ENCODE results near the gene SLC22A3.
"Not testable (repeated sequence)": the region's sequence is repeated elsewhere in the genome, so short reads cannot be mapped to it uniquely, and the experiment has no call there.

SLC22A3 gene

GRCh38 chr6:160420253-160420968 is 72.2 kb downstream of the SLC22A3 start:
- DNase-seq, result no peak

GRCh38 chr6:160420969-160421556 is 72.9 kb downstream of the SLC22A3 start:
- no peak for DNase-seq

- no peak for DNase-seq
These were observed 73.7 kb downstream of the SLC22A3 start for GRCh38 chr6:160421854-160422253.

GRCh38 chr6:160424256-160424655 is 76.1 kb downstream of the SLC22A3 start:
- DNase-seq, result no peak

DNA sequence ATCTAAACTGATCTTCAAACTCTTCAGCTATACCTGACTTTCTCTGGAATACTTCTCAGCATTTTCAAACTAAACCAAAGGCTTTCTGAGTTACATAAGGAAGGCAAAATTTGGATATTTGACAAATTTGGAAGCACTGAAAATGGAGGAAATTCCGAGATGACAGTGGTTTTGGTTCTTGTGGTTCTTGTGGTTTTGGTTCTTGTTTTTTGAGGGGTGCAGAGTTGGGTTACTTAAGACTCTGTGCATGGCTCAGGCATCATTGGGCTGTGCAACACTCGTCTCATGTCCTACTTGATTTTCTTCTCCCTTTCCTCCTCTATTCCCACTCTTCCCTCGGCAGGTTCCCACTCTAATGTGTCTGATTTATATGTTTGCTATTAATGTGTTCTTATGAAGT is 78.0 kb downstream of the SLC22A3 start:
- no peak for DNase-seq

DNA sequence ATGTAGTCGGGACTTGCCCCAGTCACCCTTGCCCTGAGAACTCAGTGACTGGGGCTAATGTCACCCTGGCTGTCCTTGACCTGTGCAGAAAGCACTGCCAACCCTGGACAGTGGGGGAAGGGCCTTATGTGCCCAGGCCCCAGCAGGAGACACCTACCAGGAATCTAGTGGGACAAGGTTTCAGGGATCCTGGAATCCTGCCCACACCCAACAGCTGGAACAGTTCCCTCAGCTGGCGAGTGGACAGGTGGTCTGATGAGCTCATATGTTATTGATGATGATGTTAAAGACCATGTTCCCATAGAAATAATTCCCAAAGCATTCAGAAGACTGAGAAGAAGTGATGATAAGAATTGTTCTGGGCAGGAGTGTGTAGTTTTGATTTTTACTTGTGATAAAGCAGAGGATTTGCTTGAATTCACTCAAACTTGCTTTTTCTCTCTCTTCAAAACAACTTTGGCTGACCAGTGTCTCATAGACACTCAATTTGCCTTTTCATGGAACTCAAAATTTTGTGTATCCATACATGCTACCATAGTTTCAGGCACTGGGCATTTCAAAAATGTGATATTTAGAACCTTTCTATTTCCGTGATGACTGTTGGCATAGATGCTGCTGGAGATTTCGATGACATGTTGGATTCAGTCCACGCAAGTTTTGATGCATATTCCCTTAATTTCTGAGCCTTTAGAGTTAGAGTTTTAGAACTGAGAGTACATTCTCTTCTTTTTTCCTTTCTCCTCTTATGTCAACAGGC is 79.3 kb downstream of the SLC22A3 start:
- DNase-seq, result no peak

DNA sequence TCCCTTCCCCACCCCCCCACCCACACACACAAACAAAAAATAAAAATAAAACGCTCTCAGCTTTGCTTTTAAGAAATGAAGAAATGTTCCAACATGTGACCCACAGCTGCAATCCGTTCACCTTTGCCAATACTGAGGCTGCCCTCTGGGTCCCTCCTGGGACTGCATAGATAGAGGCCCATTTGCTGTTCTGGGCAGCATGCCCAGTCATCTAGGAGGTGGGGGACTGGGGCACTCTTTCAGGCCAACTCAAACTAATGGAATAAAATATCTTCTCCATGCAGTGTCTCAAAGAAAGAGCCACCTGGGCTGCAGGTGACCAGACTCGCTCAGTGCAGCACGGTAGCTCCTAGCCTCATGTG is 79.9 kb downstream of the SLC22A3 start:
- DNase-seq, result no peak

- no peak for DNase-seq
These were observed 80.8 kb downstream of the SLC22A3 start for GRCh38 chr6:160428818-160429619.

- no peak for DNase-seq
These were observed 81.4 kb downstream of the SLC22A3 start for GRCh38 chr6:160429620-160429895.

- no peak for DNase-seq
These were observed 82.0 kb downstream of the SLC22A3 start for GRCh38 chr6:160430203-160430602.

DNA sequence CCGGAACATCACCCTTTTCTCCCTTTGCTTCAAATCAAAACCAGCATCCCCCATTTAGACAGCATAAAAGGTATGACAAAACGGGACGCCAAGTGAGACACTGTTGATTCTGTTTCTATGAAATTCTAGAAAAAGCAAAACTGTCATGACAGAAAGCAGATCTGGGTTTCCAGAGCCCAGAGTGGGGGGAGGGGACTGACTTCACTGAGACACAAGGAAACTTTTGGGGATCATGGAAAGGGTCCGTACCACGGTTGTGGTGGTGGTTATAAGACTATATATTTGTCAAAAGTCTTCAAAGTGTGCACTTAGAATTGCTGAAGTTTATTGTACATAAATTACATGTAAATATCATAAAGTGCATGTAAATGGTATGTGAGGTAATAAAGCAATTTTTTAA is 82.6 kb downstream of the SLC22A3 start:
- DNase-seq, result no peak

DNA sequence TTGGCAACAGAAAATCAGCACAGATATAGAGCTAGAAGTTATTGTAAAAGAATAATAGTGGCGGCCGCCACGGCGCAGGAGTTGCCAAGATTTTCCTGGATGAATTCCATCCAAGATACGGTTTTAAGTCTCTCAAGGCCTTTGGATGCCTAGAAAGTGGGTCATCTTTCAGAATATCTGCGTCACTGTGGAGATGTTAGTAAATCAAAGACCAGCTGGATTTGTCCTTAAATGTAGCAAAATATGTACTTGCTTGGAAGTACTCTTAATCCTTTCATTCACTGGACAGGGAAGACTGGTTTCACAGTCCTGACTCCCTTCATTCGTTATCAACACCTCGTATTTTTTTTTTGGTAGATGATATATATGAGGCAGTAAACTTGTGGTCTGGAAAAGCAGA is 83.0 kb downstream of the SLC22A3 start:
- DNase-seq, result no peak

DNA sequence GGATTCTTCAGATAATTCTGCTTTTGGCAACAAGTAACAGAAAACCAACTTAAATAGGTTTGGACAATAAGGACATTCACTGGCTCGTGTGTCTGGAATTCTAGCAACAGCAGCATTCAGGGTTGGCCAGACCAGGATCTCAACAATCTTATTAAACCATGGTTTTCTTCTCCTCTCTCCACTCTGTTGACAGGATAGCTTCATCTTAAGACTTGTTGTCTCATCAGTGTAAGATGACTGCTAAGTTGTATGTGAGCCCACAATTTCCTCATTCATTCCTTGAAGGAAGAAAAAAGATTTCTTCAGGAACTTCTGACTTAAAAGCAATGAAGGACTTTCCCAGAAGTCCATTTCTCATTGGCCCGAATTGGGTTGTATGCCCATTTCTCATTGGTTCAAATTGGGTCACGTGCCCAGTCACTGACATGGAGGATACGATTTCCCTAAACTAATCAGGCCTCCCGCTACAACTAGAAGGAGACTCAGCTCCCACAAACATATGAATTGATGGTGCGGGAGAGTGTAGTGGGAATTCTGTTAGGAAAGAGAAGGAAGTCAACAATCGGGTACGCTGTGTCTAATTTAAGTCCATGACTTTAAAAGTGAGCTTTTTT is 83.7 kb downstream of the SLC22A3 start:
- no peak for DNase-seq

DNA sequence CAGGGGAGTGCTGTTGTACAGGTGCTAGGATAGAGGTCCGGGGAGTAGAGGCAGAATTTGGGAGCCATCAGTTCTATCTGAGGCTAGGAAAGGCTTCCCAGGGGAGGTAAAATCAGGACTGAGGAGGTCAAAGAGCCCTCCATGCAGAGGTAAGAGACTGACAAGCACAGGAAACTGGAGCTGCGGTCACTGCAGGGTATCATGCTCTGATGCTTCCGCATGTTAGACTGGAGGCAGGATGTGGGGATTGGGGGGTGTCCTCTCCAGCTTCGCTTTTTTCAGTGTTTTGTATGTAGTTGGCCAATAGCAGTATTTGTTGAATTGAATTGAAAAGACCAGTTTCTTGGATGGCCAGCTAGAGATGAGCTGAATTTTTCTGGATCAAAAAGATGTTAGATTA is 87.8 kb downstream of the SLC22A3 start:
- no peak for DNase-seq

- no peak for DNase-seq
These were observed 89.0 kb downstream of the SLC22A3 start for GRCh38 chr6:160437154-160437553.

- no peak for DNase-seq
These were observed 89.6 kb downstream of the SLC22A3 start for GRCh38 chr6:160437775-160438174.

DNA sequence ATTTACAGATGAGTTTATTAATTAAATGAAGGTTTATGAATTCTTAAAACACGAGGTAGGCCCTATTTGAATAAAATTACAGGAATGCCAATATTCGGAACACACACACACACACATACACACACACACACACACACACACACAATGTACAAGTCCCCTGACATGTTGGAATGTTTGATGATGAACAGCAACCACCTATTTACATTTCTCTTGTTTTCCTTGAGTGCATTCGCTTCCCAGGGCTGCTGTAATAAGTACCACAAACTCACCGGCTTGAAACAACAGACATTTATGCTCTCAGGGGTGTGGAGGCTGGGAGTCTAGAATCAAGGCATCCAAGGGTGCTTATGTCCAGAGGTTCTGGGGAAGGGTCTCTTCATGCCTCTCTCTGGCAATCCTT is 90.3 kb downstream of the SLC22A3 start:
- no peak for DNase-seq

GRCh38 chr6:160439751-160440150 is 91.6 kb downstream of the SLC22A3 start:
- no peak for DNase-seq

GRCh38 chr6:160442151-160442550 is 94.0 kb downstream of the SLC22A3 start:
- DNase-seq, result no peak

- DNase-seq, result no peak
These were observed 97.0 kb downstream of the SLC22A3 start for GRCh38 chr6:160445130-160445529.

GRCh38 chr6:160447350-160447749 is 99.2 kb downstream of the SLC22A3 start:
- no peak for DNase-seq

DNA sequence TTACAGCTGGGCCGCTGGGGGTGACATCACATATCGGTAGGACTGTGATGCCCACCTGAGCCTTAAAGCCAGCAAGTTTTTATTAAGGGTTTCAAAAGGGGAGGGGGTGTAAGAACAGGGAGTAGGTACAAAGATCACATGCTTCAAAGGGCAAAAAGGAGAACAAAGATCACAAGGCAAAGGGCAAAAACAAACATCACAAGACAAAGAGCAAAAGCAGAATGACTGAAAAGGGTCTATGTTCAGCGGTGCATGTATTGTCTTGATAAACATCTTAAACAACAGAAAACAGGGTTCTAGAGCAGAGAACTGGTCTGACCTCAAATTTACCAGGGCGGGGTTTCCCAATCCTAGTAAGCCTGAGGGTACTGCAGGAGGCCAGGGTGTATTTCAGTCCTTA is 101.6 kb downstream of the SLC22A3 start:
- not testable (repeated sequence) for DNase-seq

DNA sequence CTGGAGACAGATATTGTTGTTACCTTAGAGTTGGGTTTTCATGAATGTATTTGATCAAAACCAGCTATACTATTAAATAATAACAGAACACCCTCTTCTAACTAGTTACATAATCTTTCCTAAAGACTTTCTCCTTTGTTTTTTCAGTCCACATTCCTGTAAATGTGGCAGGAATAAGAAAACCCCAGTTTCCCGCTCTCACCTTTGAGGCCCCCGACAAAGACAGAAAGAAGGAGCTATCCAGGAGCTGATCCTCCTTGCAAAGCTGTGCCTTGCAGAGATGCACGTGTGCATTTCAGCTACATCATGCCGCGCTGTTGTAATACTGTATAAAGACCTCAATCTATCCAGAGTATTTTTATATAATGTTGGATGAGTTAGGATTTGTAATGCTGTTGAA is 102.7 kb downstream of the SLC22A3 start:
- no peak for DNase-seq
